AG08395 (cell line): ENCODE data around the gene SHISA4.
A peak's percentile ranks its signal among the peaks of the same experiment; 100 is the strongest.
"Not testable (repeated sequence)": the region's sequence is repeated elsewhere in the genome, so short reads cannot be mapped to it uniquely, and the experiment has no call there.

Experiments used
- DNase-seq: peaks from one replicate; pipeline ENCODE4 v3.0.0; 2012; ENCODE audit warnings: mixed read lengths, low spot score

Gene SHISA4

DNA sequence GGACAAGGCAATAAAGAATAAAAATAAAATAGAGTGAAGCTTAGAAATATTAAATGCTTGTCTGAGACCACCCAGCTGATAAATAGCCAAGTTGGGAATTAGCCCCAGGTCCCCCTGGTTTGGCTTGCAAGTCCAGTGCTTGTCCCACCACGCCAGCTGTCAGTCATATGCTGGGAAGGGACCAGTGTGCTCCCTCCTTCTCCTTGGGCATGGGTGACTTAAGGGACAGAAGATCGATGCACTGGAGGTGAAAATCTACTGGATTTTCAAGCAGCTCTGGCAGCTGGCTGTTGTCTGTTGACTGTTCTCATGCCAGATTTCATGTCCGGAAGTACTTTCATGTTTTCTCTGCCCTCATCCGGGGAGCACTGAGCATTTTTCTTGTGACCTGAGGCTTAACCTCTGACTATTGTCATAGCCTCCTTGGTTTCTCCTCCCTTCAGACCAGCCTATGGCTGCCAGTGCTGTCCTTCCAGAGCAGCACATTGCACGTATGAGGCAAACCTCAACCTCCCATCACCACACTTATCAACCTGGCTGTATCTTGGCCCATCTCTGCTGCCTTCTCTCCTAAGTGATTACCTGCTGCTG, 45.2 kb downstream of the SHISA4 start:
- DNase-seq, result peak; percentile 33

DNA sequence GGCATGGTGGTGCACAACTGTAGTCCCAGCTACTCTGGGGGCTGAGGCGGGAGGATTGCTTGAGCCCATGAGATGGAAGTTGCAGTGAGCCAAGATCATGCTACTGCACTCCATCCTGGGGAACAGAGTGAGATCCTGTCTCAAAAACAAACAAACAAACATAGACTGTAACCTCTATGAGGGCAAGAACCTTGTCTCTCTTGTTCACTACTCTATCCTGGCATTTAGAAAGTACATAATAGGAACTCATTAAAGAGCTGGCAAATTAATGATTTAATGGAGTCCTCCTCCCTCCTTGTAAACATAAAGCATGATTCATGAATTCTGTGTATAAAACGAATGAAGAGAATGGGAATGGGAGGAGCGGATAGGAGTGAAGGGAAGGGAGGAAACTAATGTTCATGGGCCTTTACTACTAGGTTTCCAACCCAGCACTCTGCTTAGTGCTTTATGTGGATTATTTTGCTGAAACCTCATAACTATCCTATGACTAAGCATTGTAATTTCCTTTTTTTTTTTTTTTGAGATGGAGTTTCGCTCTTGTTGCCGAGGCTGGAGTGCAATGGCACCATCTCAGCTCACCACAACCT, 49.0 kb downstream of the SHISA4 start:
- DNase-seq, result peak; percentile 73

DNA sequence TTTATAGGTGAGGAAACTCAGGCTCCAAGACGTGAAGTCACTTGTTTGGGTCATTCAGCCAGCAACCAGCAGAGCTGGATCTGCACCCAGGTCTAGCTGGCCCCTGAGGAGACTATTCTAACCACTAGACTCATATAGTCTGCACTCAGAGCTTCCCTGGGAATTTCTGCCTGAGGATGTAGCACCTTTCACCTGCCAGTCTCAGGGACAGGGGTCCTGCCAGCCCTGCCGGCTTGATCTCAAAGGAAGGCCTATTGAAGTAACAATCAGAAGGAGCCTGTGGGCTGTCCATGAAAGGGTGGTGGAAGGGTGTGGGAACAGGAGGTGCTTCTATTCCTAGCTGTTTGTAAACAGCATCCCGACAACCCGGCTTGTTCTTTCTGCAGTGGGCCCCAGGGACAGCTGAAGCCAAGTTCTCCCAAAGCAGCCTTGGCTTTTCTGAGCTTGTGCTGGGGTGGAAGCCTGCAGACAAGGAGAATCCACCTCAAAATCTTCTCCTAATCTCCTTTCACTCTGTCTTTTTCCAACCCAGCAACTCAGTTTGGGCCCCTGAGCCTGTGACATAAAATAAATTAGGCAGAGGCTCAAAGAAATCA, 49.8 kb downstream of the SHISA4 start:
- no peak for DNase-seq

DNA sequence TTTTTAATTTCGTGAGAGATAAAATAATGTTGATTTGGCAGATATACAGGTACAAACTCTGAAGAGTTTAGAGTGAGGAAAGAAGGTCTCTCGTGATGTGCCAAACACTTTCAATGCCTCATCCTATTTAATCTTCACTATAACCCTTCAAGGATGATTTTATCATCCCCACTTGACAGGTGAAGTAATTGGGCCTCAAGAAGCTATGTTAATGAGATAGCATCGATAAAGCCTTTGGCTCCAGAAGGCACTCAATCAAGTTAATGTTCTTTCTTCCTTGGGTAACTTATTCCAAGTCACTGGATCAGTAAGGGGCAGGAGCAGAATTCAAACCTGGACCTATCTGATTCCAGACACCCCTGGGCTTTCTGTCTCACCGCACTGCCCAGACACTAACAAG, 50.5 kb downstream of the SHISA4 start:
- no peak for DNase-seq

DNA sequence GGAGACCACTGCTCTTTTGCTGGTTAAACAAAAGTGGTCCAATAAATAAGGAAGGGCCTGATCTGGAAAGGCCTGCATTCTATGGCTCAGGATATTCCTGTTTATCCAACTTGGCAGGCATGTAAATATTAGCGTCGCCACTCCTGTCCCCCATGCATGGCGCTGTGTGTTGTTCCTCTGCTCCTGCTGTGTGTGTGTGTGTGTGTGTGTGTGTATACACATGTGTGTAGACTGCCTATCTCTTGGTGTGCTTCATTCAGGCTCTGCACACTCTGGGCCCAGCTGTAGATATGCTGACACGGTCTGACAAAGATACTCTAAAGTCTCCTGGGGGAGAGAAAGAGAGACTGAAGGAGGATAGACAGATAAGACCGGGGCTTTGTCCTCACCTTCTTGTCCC, 50.9 kb downstream of the SHISA4 start:
- no peak for DNase-seq

DNA sequence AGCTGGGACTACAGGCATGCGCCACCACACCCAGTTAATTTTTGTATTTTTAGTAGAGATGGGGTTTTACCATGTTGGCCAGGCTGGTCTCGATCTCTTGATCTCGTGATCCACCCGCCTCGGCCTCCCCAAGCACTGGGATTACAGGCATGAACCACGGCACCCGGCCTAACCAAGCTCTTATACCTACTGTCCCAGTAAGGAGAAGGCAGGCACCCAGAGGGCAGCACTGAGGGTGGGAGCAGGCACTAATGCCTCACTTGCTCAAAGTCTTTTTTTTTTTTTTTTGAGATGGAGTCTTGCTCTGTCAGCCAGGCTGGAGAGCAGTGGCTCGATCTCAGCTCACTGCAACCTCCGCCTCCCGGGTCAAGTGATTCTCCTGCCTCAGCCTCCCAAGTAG, 51.6 kb downstream of the SHISA4 start:
- DNase-seq, result not testable (repeated sequence)

DNA sequence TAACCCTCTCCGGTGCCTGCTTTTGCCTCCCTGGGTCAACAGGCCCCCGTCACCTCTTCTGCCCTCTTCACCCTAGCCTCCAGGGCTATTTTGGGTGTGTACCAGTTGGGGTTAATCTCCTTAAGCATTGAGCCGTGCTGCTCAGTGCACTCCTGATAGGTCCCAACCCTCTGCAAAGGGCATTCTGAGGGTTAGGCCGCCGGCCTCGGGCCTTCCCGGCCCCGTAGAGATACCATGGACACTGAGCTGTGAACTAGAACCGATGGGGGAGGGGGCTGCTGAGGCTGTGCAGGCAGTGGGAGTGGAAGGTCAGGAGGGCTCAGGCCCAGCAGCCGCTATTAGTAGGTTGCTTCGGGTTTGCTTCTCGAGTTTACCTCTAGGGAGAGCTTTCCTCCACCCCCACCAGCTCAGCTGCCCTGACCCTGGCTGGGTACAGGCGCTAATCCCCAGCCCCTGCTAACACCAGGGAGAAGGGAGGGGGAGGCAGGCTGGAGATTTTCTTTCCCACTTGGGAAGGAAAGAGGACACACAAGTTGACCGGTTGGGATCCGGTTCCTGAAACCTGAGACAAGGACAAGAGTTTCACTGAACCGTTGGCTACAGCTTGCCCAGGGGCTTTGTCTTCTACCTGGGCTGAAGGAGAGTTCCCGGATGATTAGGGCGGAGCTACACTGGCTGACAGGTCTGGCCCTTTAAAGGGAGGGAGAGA, 52.9 kb downstream of the SHISA4 start:
- DNase-seq, result no peak

DNA sequence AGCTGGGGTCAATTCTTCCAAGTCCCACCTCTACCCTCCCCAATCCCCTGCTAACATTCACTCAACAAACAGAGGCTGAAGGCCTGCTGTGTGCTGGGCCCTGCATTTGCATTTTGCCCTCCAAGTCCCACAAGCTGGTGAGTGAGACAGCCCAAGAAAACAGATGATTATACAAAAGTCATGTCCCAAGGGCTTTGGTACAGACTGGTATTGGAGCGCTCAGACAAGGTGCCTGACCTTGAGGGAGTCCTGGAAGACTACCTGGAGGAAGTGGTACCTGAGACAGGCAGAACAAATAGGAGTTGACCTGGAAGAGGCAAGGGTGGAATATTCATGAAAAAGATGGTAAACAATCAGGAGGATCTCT, 53.4 kb downstream of the SHISA4 start:
- DNase-seq, result no peak
